ENCODE measurements around the gene SHANK2. TPM values are rescaled to one million over a fixed set of nuclear protein-coding genes. Genes with fewer than 3 reads are reported as not detected.

Gene SHANK2
- total and polyA plus RNA-seq, 2 donors from 2014 or later, result 4.0 to 57.8 TPM

DNA sequence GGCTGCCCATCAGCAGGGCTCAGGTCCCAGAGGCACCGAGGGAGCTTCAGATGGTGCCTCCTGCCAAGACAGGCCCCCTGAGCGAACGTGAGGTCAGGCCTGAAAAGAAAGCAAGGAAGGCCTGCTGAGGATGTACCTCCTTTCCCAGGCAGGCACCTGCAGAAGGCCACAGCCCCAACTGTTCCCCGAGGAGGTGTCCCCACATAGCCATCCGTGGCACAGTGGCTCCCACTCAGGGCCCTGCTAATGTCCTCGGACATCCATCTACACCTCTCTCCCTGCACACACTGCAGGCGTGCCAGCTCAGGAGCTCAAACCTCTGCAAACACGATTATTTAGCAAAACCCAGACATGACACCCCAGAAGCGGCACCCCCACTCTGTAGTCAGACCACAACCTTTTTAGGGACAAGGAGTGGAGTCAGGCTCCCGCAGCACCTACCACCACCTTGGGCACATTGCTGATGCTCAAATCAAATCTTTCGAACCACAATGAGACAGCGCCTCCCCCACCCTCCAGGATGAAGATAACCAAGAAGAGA lies 36.9 kb downstream of the SHANK2 start:
- H3K4me1 ChIP-seq (ENCODE audit: control insufficient read depth in 2 of 3, insufficient read depth in 2 of 3, low read depth in 1 of 3, low read length in 3 of 3), result peaks cover 0 to 12% (median 0%) of the 10 kb centered on the region in 3 donors
- FAIRE-seq (no peak), DNase-seq (peak in 2 of 5 donors; percentile 20 to 55)
- no peak overlapping the region for H3K4me3 ChIP-seq (ENCODE audit: low read length in 3 of 3)
- intact Hi-C loops (cut with DNase I), result no loop called here
- H3K9ac ChIP-seq (ENCODE audit: low read length in 3 of 3), result no peak overlapping the region
- no peaks in the 10 kb centered on the region for H3K9me3 ChIP-seq (ENCODE audit: control insufficient read depth in 2 of 3, insufficient read depth in 1 of 3, low read length in 3 of 3)
- no peak overlapping the region for H3K27ac ChIP-seq (ENCODE audit: low read depth in 2 of 2, low read length in 2 of 2)
- no peaks in the 10 kb centered on the region for H3K27me3 ChIP-seq (ENCODE audit: control insufficient read depth, insufficient read depth, low read length)
- H3K36me3 ChIP-seq (ENCODE audit: control insufficient read depth in 2 of 3, insufficient read depth in 3 of 3, low read length in 3 of 3), result no peaks in the 10 kb centered on the region
- TF ChIP-seq, protein P1, sequence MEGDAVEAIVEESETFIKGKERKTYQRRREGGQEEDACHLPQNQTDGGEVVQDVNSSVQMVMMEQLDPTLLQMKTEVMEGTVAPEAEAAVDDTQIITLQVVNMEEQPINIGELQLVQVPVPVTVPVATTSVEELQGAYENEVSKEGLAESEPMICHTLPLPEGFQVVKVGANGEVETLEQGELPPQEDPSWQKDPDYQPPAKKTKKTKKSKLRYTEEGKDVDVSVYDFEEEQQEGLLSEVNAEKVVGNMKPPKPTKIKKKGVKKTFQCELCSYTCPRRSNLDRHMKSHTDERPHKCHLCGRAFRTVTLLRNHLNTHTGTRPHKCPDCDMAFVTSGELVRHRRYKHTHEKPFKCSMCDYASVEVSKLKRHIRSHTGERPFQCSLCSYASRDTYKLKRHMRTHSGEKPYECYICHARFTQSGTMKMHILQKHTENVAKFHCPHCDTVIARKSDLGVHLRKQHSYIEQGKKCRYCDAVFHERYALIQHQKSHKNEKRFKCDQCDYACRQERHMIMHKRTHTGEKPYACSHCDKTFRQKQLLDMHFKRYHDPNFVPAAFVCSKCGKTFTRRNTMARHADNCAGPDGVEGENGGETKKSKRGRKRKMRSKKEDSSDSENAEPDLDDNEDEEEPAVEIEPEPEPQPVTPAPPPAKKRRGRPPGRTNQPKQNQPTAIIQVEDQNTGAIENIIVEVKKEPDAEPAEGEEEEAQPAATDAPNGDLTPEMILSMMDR (IDR thresholded peaks at IDR 0.05; ENCODE audit: borderline replicate concordance, extremely low read depth, insufficient read depth), result no peak

GRCh38 chr11:71214553-71215424 lies 37.6 kb downstream of the SHANK2 start:
- no peak overlapping the region for H3K27ac ChIP-seq (ENCODE audit: low read depth in 2 of 2, low read length in 2 of 2)
- DNase-seq (peak in 2 of 5 donors; percentile 24 to 57), FAIRE-seq (no peak)
- H3K9ac ChIP-seq (ENCODE audit: low read length in 3 of 3), result no peak overlapping the region
- TF ChIP-seq, protein P1 (IDR thresholded peaks at IDR 0.05; ENCODE audit: borderline replicate concordance, extremely low read depth, insufficient read depth), result no peak
- H3K4me3 ChIP-seq (ENCODE audit: low read length in 3 of 3), result no peak overlapping the region
- no peaks in the 10 kb centered on the region for H3K9me3 ChIP-seq (ENCODE audit: control insufficient read depth in 2 of 3, insufficient read depth in 1 of 3, low read length in 3 of 3)
- intact Hi-C loops (cut with DNase I), result no loop called here
- H3K4me1 ChIP-seq (ENCODE audit: control insufficient read depth in 2 of 3, insufficient read depth in 2 of 3, low read depth in 1 of 3, low read length in 3 of 3), result peaks cover 0 to 12% (median 0%) of the 10 kb centered on the region in 3 donors
- no peaks in the 10 kb centered on the region for H3K36me3 ChIP-seq (ENCODE audit: control insufficient read depth in 2 of 3, insufficient read depth in 3 of 3, low read length in 3 of 3)
- no peaks in the 10 kb centered on the region for H3K27me3 ChIP-seq (ENCODE audit: control insufficient read depth, insufficient read depth, low read length)

GRCh38 chr11:71213696-71214552 lies 38.5 kb downstream of the SHANK2 start:
- no peaks in the 10 kb centered on the region for H3K27me3 ChIP-seq (ENCODE audit: control insufficient read depth, insufficient read depth, low read length)
- no peaks in the 10 kb centered on the region for H3K36me3 ChIP-seq (ENCODE audit: control insufficient read depth in 2 of 3, insufficient read depth in 3 of 3, low read length in 3 of 3)
- intact Hi-C loops (cut with DNase I), result no loop called here
- H3K27ac ChIP-seq (ENCODE audit: low read depth in 2 of 2, low read length in 2 of 2), result no peak overlapping the region
- no peaks in the 10 kb centered on the region for H3K9me3 ChIP-seq (ENCODE audit: control insufficient read depth in 2 of 3, insufficient read depth in 1 of 3, low read length in 3 of 3)
- no peak overlapping the region for H3K9ac ChIP-seq (ENCODE audit: low read length in 3 of 3)
- peaks cover 0 to 15% (median 5%) of the 10 kb centered on the region in 3 donors for H3K4me1 ChIP-seq (ENCODE audit: control insufficient read depth in 2 of 3, insufficient read depth in 2 of 3, low read depth in 1 of 3, low read length in 3 of 3)
- FAIRE-seq, result no peak
- no peak overlapping the region for H3K4me3 ChIP-seq (ENCODE audit: low read length in 3 of 3)
- TF ChIP-seq, protein P1 (IDR thresholded peaks at IDR 0.05; ENCODE audit: borderline replicate concordance, extremely low read depth, insufficient read depth), result no peak
- DNase-seq, result peak in 1 of 5 donors; percentile 19
